GM12874 (cell line): ENCODE measurements around the gene LRRC3.

Experiments
- TF ChIP-seq, protein P1 (sequence below): IDR thresholded peaks from 2 replicates; pipeline ENCODE4 v1.5.1; 2011; ENCODE audit warnings: low read depth, mild to moderate bottlenecking, control low read depth, low read length, moderate library complexity; ENCODE audit not compliant: insufficient read depth

The LRRC3 gene

DNA sequence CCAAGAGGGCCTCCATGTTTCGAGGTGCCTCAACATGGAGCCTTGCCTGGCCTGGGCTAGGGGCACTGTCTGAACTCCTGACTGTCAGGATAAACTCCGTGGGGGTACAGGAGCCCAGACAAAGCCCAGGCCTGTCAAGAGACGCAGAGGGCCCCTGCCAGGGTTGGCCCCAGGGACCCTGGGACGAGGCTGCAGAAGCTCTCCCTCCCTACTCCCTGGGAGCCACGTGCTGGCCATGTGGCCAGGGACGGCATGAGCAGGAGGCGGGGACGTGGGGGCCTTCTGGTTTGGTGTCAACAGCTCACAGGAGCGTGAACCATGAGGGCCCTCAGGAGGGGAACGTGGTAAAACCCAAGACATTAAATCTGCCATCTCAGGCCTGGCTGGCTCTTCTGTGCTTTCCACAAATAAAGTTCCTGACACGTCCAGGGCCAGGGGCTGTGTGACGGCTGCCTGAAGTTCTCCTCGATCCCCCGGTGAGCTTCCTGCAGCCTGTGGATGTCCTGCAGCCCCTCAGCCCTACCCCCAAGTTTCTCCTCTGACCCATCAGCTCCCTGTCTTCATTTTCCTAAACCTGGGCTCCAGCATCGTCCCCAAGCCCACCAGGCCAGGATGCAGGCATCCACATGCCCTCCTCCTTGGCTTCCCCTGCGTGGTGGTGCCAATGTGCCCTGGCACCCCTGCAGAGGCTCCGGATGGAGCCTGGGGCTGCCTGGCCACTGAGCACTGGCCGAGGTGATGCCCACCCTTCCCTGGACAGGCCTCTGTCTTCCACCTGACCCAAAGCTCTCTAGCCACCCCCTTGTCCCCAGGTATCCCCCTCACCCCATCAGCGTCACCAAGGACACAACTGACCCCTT lies 12.8 kb upstream of the LRRC3 start:
- TF ChIP-seq, protein P1, sequence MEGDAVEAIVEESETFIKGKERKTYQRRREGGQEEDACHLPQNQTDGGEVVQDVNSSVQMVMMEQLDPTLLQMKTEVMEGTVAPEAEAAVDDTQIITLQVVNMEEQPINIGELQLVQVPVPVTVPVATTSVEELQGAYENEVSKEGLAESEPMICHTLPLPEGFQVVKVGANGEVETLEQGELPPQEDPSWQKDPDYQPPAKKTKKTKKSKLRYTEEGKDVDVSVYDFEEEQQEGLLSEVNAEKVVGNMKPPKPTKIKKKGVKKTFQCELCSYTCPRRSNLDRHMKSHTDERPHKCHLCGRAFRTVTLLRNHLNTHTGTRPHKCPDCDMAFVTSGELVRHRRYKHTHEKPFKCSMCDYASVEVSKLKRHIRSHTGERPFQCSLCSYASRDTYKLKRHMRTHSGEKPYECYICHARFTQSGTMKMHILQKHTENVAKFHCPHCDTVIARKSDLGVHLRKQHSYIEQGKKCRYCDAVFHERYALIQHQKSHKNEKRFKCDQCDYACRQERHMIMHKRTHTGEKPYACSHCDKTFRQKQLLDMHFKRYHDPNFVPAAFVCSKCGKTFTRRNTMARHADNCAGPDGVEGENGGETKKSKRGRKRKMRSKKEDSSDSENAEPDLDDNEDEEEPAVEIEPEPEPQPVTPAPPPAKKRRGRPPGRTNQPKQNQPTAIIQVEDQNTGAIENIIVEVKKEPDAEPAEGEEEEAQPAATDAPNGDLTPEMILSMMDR = no peak

DNA sequence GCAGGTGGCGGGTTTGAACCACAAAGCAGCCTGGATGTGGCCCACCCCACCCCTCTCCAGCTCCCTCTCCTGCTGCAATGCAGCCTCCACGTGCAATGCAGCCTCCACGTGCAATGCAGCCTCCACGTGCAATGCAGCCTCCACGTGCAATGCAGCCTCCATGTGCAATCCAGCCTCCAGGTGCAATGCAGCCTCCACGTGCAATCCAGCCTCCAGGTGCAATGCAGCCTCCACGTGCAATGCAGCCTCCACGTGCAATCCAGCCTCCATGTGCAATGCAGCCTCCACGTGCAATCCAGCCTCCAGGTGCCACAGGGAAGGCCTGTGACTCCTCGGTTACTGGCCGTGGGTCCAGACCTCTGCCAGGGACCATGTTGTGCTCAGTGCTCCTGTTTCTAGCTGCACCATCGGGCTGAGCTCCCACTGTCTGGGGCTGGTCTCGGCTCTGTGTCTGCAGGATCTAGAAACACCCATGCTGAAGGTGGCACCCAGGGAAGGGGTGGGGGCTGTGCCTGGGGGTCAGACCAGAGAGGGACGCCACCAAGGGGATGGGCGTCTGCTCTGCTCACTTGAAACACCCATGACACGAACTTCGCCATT lies 11.9 kb upstream of the LRRC3 start:
- TF ChIP-seq, protein P1 = no peak

DNA sequence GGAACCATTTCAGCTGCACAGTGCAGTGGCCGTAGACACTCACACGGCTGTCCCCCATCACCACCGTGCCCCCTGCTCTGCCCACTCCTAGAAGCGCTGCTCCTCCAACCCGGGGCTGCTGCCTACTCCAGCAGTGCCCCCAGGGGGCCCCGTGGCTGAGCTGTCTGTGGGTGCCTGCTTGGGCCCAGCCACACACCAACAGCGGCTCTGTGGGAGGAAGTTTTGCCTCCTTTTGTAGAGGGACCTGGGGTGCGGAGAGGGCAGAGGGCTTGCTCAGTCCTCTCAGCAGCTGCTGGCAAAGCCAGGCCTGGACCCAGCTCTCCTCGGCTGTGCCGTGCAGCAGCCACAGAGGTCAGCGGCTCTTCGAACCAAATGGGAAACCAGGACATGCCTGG lies 11.4 kb upstream of the LRRC3 start:
- TF ChIP-seq, protein P1 = no peak

DNA sequence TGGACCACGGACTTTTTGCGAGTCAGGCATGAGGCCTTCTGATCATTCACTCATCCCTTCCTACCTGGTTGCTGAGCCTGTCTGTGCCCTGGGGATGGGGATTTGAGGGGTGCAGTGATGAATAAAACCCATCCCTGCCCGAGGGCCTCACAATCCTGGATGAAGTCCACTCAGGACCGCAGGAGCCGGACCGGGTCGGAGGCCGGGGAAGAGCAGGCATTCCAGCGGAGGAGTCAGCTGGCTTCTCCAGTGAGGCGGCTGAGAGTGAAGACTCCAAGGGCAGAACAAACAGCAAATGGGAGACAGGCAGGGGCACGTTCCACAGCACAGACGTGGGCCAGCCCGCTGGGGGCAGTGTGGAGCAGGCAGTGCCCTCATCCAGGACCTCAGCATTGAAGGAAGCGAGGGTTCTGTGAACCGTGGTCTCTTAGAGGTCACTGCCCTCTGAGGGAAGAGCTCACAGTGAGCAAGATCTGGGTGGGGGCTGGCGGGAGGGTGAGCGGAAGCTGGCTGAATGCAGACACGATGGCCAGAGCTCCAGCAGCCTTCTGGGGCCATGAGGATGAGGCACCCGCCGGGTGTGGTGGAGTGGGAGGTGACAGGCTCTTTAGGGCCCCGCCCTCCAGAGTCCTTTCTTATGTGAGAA lies 10.9 kb upstream of the LRRC3 start:
- TF ChIP-seq, protein P1 = peak; percentile 46

DNA sequence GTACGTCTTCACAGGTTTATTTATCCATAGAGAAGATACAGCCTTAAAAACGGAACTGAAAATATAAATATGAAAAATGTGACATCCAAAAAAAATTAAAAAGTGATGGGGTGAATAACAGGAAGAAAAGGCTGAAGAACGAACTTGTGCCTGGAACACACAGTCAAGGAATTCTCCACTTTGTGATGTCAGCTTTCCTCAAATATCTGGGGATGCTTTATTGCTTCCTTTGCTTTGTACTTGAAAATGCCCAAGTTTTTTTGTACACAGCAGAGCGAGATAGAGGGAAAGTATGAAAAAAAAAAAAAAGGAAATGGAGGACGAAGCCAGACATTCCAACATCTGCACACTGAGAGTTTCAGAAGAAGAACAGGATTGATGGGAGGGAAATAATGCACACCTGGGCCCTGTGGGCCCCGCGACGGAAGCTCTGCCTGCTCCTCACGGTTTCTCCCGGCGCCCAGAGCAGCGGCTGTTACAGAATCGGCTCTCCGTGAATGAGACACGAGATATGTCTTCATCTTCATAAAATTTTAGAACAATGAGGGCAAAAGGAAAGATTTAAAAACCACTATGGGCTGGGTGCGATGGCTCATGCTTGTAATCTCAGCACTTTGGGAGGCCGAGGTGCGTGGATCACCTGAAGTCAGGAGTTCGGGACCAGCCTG lies 10.0 kb upstream of the LRRC3 start:
- TF ChIP-seq, protein P1 = no peak

DNA sequence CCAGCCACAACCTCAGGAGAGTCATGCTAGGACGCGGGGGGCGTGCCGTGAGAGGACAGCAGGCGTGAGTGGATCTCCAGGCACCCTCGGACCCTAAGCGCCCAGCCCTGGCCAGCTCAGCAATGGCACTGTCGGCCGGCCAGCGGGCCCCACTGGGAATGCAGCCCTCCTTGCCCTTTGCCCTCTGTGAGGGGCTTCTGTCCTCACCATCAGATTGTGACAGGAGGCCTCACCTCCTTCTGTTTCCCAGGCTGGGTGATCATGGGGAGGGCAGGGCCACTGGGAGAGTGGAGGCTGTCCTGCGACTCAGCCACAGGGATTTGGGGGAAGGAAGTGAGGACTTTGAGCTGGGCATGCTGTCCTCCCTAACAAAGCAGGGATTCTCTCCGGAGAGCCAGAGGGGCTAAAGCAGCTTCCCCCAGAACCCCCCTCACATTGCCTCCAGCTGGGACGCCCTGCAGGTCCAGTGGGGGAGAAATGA lies 6.6 kb upstream of the LRRC3 start:
- TF ChIP-seq, protein P1 = no peak
